ENCODE measurements around the gene NONO.
"Not testable (repeated sequence)": the region's sequence is repeated elsewhere in the genome, so short reads cannot be mapped to it uniquely, and the experiment has no call there.

Gene NONO

DNA sequence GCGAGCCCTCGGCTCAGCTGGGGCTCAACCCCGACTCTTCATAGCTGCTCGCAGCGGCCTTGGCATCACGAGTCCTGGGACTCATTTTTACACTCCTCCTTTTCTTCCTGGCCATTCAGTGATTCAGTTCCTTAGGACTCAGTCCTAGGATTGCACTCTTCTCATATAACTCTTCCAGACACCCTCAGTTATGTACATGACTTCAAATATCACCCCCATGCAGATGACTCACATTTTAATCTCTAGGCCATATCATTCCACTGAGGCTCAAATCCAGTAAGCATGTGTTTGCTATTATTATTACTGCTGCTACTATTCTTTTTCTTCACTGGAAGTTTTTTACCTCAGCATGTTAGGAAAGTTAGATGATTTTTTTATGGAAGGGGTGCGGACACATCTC is 32.5 kb downstream of the NONO start:
- TF ChIP-seq CTCF (IDR thresholded peaks at IDR 0.05; ENCODE audit: unreplicated experiment in 3 of 3): no peak

GRCh38 chrX:71316959-71317358 is 33.5 kb downstream of the NONO start:
- peaks cover 14% of the 10 kb centered on the region for H3K36me3 Mint-ChIP-seq (ENCODE audit: low read depth)
- not testable (repeated sequence) for H3K27me3 Mint-ChIP-seq (ENCODE audit: low read depth); H3K4me3 Mint-ChIP-seq; H3K9me3 Mint-ChIP-seq
- H3K4me1 Mint-ChIP-seq: peaks cover 23% of the 10 kb centered on the region
- peak overlapping the region; percentile 54 to 76 (median 66) for H3K27ac Mint-ChIP-seq

More for the DNA sequence above, 32.5 kb downstream of the NONO start:
- H3K9me3 Mint-ChIP-seq: peaks cover 10% of the 10 kb centered on the region
- no peaks in the 10 kb centered on the region for H3K27me3 Mint-ChIP-seq (ENCODE audit: low read depth)
- H3K36me3 Mint-ChIP-seq (ENCODE audit: low read depth): peaks cover 18% of the 10 kb centered on the region
- peak overlapping the region in 2 of 3 experiments; percentile 7 to 66 for H3K27ac Mint-ChIP-seq
- peaks cover 19% of the 10 kb centered on the region for H3K4me1 Mint-ChIP-seq
- H3K4me3 Mint-ChIP-seq: no peak overlapping the region

GRCh38 chrX:71320126-71320525 is 36.7 kb downstream of the NONO start:
- Mint-ChIP-seq H3K4me3 (no peak overlapping the region), H3K9me3 (peaks cover 7% of the 10 kb centered on the region), H3K27me3 (ENCODE audit: low read depth) (no peaks in the 10 kb centered on the region), H3K4me1 (peaks cover 25% of the 10 kb centered on the region), H3K27ac (peak overlapping the region; percentile 63 to 82 (median 67)), H3K36me3 (ENCODE audit: low read depth) (peaks cover 17% of the 10 kb centered on the region)
- TF ChIP-seq CTCF (IDR thresholded peaks at IDR 0.05; ENCODE audit: unreplicated experiment in 3 of 3): no peak

- H3K4me3 Mint-ChIP-seq: no peak overlapping the region
- H3K9me3 Mint-ChIP-seq: peaks cover 10% of the 10 kb centered on the region
- peaks cover 19% of the 10 kb centered on the region for H3K36me3 Mint-ChIP-seq (ENCODE audit: low read depth)
- H3K27ac Mint-ChIP-seq: peak overlapping the region; percentile 52 to 89 (median 88)
- no peak for TF ChIP-seq CTCF (IDR thresholded peaks at IDR 0.05; ENCODE audit: unreplicated experiment in 3 of 3)
- H3K4me1 Mint-ChIP-seq: peaks cover 15% of the 10 kb centered on the region
- no peaks in the 10 kb centered on the region for H3K27me3 Mint-ChIP-seq (ENCODE audit: low read depth)
Measured at GRCh38 chrX:71321731-71322130, 38.3 kb downstream of the NONO start.

GRCh38 chrX:71324452-71324851 is 41.0 kb downstream of the NONO start:
- H3K4me1 Mint-ChIP-seq: peaks cover 12% of the 10 kb centered on the region
- H3K9me3 Mint-ChIP-seq: peaks cover 11% of the 10 kb centered on the region
- H3K27me3 Mint-ChIP-seq (ENCODE audit: low read depth); H3K4me3 Mint-ChIP-seq; H3K27ac Mint-ChIP-seq: not testable (repeated sequence)
- H3K36me3 Mint-ChIP-seq (ENCODE audit: low read depth): peaks cover 26% of the 10 kb centered on the region

GRCh38 chrX:71326394-71326793 is 43.0 kb downstream of the NONO start:
- Mint-ChIP-seq H3K4me3 (no peak overlapping the region), H3K36me3 (ENCODE audit: low read depth) (peaks cover 22% of the 10 kb centered on the region), H3K27ac (no peak overlapping the region), H3K4me1 (peaks cover 6% of the 10 kb centered on the region), H3K9me3 (peaks cover 7% of the 10 kb centered on the region), H3K27me3 (ENCODE audit: low read depth) (no peaks in the 10 kb centered on the region)
- TF ChIP-seq CTCF (IDR thresholded peaks at IDR 0.05; ENCODE audit: unreplicated experiment in 3 of 3): no peak

GRCh38 chrX:71349151-71349665 is 65.8 kb downstream of the NONO start:
- not testable (repeated sequence) for H3K27ac Mint-ChIP-seq; H3K4me1 Mint-ChIP-seq; H3K36me3 Mint-ChIP-seq (ENCODE audit: low read depth); H3K4me3 Mint-ChIP-seq; H3K27me3 Mint-ChIP-seq (ENCODE audit: low read depth); H3K9me3 Mint-ChIP-seq

DNA sequence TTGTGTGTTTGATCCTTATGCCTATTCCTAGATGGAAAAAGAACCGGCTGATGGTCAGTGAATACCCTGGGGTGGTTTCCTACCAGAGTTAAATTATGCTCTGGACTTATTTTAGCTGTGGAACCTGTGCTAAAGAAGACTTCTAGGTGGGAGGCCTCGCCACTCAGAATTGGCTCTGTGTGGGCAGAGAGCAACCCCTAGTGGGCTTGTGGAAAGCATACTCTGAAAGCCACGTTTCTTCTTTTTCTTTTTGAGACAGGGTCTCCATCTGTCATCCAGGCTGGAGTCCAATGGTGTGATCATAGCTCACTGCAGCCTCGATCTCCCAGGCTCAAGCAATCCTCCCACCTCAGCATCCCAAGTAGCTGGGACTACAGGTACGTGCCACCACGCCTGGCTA is 66.4 kb downstream of the NONO start:
- H3K9me3 Mint-ChIP-seq, H3K4me1 Mint-ChIP-seq: not testable (repeated sequence)

More for the DNA sequence above, 66.4 kb downstream of the NONO start:
- H3K27me3 Mint-ChIP-seq (ENCODE audit: low read depth); H3K4me3 Mint-ChIP-seq; H3K27ac Mint-ChIP-seq; H3K36me3 Mint-ChIP-seq (ENCODE audit: low read depth): not testable (repeated sequence)

Data from nephron (organoid).